ENCODE results near the gene PRPF19. TPM values are rescaled to one million over a fixed set of nuclear protein-coding genes. Genes with fewer than 3 reads are reported as not detected.

Gene PRPF19
- total and polyA plus RNA-seq, 10 of the 15 experiments (the other 5 are each of a cell fraction or from before 2014, with no cell fraction given): 8.7 to 170 (median 61.3) TPM

- ChIA-PET SMC1A (ENCODE audit: uncharacterized antibody, unreplicated experiment) (interaction anchor here (0.8 to 8.0 kb wide), 10 partner anchors 10 to 282 kb away, joined by 3 to 57 read pairs (median 3); no protein-coding TSS in a partner anchor), POLR2A (interaction anchor here (0.6 to 1.8 kb wide), 6 partner anchors 8 to 355 kb away, joined by 4 to 10 read pairs (median 4); partner anchors contain the start of gene TMEM109), CTCF (interaction anchor here (0.7 to 11.5 kb wide), 14 partner anchors 8 to 479 kb away, joined by 3 to 135 read pairs (median 8); partner anchors contain the start of gene TMEM109), RAD21 (ENCODE audit: unreplicated experiment) (interaction anchor here (1.0 to 3.8 kb wide), 6 partner anchors 8 to 142 kb away, joined by 3 to 18 read pairs (median 6); partner anchors contain the start of gene TMEM109)
- Histone ChIP-seq H3K4me1 (ENCODE audit: control insufficient read depth, insufficient read depth, low read length) (peaks cover 29% of the 10 kb centered on the region), H3K27me3 (replicated peaks in 1 of 2; ENCODE audit: control insufficient read depth in 2 of 2, insufficient read depth in 2 of 2, low read length in 1 of 2) (no peaks in the 10 kb centered on the region), H3K4me3 (peak overlapping the region; percentile 86), H3K9me3 (replicated peaks; ENCODE audit: control insufficient read depth, insufficient read depth, low read length) (peaks cover 8% of the 10 kb centered on the region), H2AFZ (ENCODE audit: control insufficient read depth, low read depth, low read length) (no peak overlapping the region; the same call in 1 of the 2 replicates), H3K4me2 (ENCODE audit: control insufficient read depth, insufficient read depth) (peak overlapping the region; percentile 100), H3K36me3 (ENCODE audit: control insufficient read depth in 2 of 2, insufficient read depth in 2 of 2, low read length in 1 of 2) (peaks cover 14 to 16% of the 10 kb centered on the region in 2 experiments; a peak in 3 of 4 replicates), H3K79me2 (ENCODE audit: control insufficient read depth, insufficient read depth, low read length) (peaks cover 34% of the 10 kb centered on the region), H4K20me1 (ENCODE audit: control insufficient read depth, insufficient read depth) (peaks cover 8% of the 10 kb centered on the region), H3K27ac (ENCODE audit: control insufficient read depth, insufficient read depth) (peak overlapping the region; percentile 89), H3K9ac (ENCODE audit: control insufficient read depth, insufficient read depth, low read length) (peak overlapping the region; percentile 93)
- ATAC-seq (no peak), FAIRE-seq (no peak), DNase-seq (ENCODE audit: low read depth, low spot score) (no peak)
- BruUV-seq (replicated peaks): no TSS peak
- in situ Hi-C loops (cut with MboI): no loop called here
- under 1% methylated on average over 16 of the region's 16 CpGs for WGBS (ENCODE audit: insufficient coverage, insufficient replicate concordance, low lambda C conversion rate, missing lambda C conversion rate)
- intact Hi-C loops (cut with micrococcal nuclease; ENCODE audit: unreplicated experiment): loop anchor here (2.0 to 5.0 kb wide), 2 partner anchors 143 to 255 kb away; partner anchors contain the start of gene VPS37C
- TF ChIP-seq BHLHE40 (IDR thresholded peaks at IDR 0.05; ENCODE audit: borderline replicate concordance in 1 of 2, low read depth in 2 of 2, low read length in 1 of 2) (no peak), RAD21 (IDR thresholded peaks at IDR 0.05; ENCODE audit: insufficient read depth, low read depth, low read length) (no peak), STAT1 (conservative IDR thresholded peaks at IDR 0.05) (no peak)
These were observed 753 bp downstream of the PRPF19 start for GRCh38 chr11:60905551-60906113.

GRCh38 chr11:60905047-60905446 is 1.3 kb downstream of the PRPF19 start:
- H3K36me3 ChIP-seq (ENCODE audit: control insufficient read depth in 2 of 2, insufficient read depth in 2 of 2, low read length in 1 of 2): peaks cover 15 to 21% of the 10 kb centered on the region in 2 experiments; a peak in 3 of 4 replicates
- ATAC-seq (no peak), FAIRE-seq (peak; percentile 72), DNase-seq (ENCODE audit: low read depth, low spot score) (no peak)
- ChIA-PET RAD21 (ENCODE audit: unreplicated experiment) (interaction anchor here (1.0 to 3.8 kb wide), 6 partner anchors 9 to 142 kb away, joined by 3 to 18 read pairs (median 6); partner anchors contain the start of gene TMEM109), SMC1A (ENCODE audit: uncharacterized antibody, unreplicated experiment) (interaction anchor here (0.6 to 8.0 kb wide), 10 partner anchors 9 to 282 kb away, joined by 3 to 57 read pairs (median 3); partner anchors contain the start of gene TMEM109), POLR2A (interaction anchor here (0.9 to 1.8 kb wide), 5 partner anchors 9 to 165 kb away, joined by 3 to 10 read pairs (median 5); partner anchors contain the start of gene TMEM109), CTCF (interaction anchor here (0.7 to 11.5 kb wide), 17 partner anchors 8 to 480 kb away, joined by 3 to 135 read pairs (median 4); partner anchors contain the start of gene TMEM109)
- H3K79me2 ChIP-seq (ENCODE audit: control insufficient read depth, insufficient read depth, low read length): peaks cover 34% of the 10 kb centered on the region
- peaks cover 26% of the 10 kb centered on the region for H3K4me1 ChIP-seq (ENCODE audit: control insufficient read depth, insufficient read depth, low read length)
- no peak for TF ChIP-seq KLF5 (IDR thresholded peaks at IDR 0.05; ENCODE audit: partially characterized antibody)
- TF ChIP-seq IKZF2 (IDR thresholded peaks at IDR 0.05): 0 out of 4 replicates have a peak, but pooled peaks of 1 of the 2 experiments have one; percentile 14
- TF ChIP-seq TARDBP (IDR thresholded peaks at IDR 0.05; ENCODE audit: borderline replicate concordance): no peak
- TF ChIP-seq MXI1 (IDR thresholded peaks at IDR 0.05; ENCODE audit: low read depth, low read length): 0 out of 2 replicates have a peak, but pooled peaks have one; percentile 16
- peak overlapping the region; percentile 86 for H3K4me3 ChIP-seq
- peak overlapping the region; percentile 89 for H3K27ac ChIP-seq (ENCODE audit: control insufficient read depth, insufficient read depth)
- H3K4me2 ChIP-seq (ENCODE audit: control insufficient read depth, insufficient read depth): peak overlapping the region; percentile 100
- H3K27me3 ChIP-seq (replicated peaks in 1 of 2; ENCODE audit: control insufficient read depth in 2 of 2, insufficient read depth in 2 of 2, low read length in 1 of 2): no peaks in the 10 kb centered on the region
- H3K9me3 ChIP-seq (replicated peaks; ENCODE audit: control insufficient read depth, insufficient read depth, low read length): peaks cover 8% of the 10 kb centered on the region
- intact Hi-C loops (cut with micrococcal nuclease; ENCODE audit: unreplicated experiment): loop anchor here (5.0 kb wide), 1 partner anchor 143 kb away; no protein-coding TSS in a partner anchor
- peaks cover 8% of the 10 kb centered on the region for H4K20me1 ChIP-seq (ENCODE audit: control insufficient read depth, insufficient read depth)
- peak overlapping the region; percentile 93 for H3K9ac ChIP-seq (ENCODE audit: control insufficient read depth, insufficient read depth, low read length)
- in situ Hi-C loops (cut with MboI): no loop called here
- whole genome bisulfite sequencing (ENCODE audit: insufficient coverage, insufficient replicate concordance, low lambda C conversion rate, missing lambda C conversion rate): 50% methylated on average over 6 of the region's 6 CpGs
- BruUV-seq (replicated peaks): TSS peak; percentile 65
- no peak overlapping the region for H2AFZ ChIP-seq (ENCODE audit: control insufficient read depth, low read depth, low read length)

All from GM12878 (cell line).